ENCODE results near the gene GRIN2A. TPM values are rescaled to one million over a fixed set of nuclear protein-coding genes. Genes with fewer than 3 reads are reported as not detected.

GRIN2A gene
- total and polyA plus RNA-seq, 2 of the 8 experiments (the other 6 are each of a cell fraction or from before 2014, with no cell fraction given), result 0.18 to 1.8 TPM

DNA sequence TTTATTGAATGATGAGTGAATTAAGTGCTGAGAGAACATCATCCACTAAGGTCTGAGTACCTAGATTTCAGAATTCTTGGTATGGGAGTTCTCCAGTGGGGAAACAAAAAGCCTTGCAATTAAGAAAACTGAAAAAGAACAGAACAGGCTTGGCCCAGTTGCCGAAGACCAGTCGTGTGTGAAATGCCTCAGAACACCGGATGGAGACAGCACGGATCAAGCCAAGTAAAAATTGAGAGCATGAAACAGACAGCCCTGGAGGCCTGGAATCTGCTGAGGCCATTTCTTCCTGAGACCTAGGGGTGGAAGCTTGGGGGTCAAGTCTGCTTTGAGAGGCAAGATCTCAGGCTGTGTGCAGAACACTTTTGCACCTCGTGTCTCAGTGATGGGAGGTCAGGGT, 43.3 kb downstream of the GRIN2A start:
- Histone ChIP-seq H2BK20ac (ENCODE audit: low read length) (no peak overlapping the region), H3K18ac (ENCODE audit: extremely low read depth, low read length) (no peak overlapping the region), H3K4ac (replicated peaks; ENCODE audit: insufficient read length, low read depth, low read length) (no peak overlapping the region), H2BK120ac (replicated peaks; ENCODE audit: low read depth, low read length) (no peak overlapping the region), H3K27ac (ENCODE audit: low read depth, low read length) (no peak overlapping the region), H3K36me3 (ENCODE audit: control insufficient read depth in 2 of 4, insufficient read depth in 4 of 4, low read length in 3 of 4) (no peaks in the 10 kb centered on the region), H3K79me2 (ENCODE audit: control insufficient read depth in 1 of 2, insufficient read depth in 2 of 2, low read length in 2 of 2) (no peaks in the 10 kb centered on the region), H3K4me2 (ENCODE audit: insufficient read depth in 1 of 2, low read depth in 2 of 2, low read length in 2 of 2) (no peak overlapping the region), H3K4me1 (replicated peaks in 1 of 4; ENCODE audit: control insufficient read depth in 3 of 4, insufficient read depth in 4 of 4, low read length in 3 of 4) (no peaks in the 10 kb centered on the region), H3K9ac (replicated peaks in 1 of 4; ENCODE audit: extremely low read depth in 1 of 4, low read depth in 3 of 4, low read length in 3 of 4) (no peak overlapping the region), H4K8ac (ENCODE audit: extremely low read depth, insufficient read depth, low read length) (no peak overlapping the region), H3K23ac (ENCODE audit: insufficient read length) (no peak overlapping the region), H3K23me2 (ENCODE audit: low read depth, low read length) (0 out of 2 replicates have a peak, but pooled peaks cover 1% of the 10 kb centered on the region), H3K56ac (replicated peaks; ENCODE audit: insufficient read length, low read depth, low read length) (no peak overlapping the region), H4K91ac (replicated peaks; ENCODE audit: insufficient read length, low read length) (no peak overlapping the region), H3K79me1 (ENCODE audit: low read depth, low read length) (no peaks in the 10 kb centered on the region), H2AK5ac (ENCODE audit: low read depth, low read length) (no peak overlapping the region), H3K27me3 (replicated peaks in 1 of 4; ENCODE audit: control insufficient read depth in 3 of 4, extremely low read depth in 1 of 4, insufficient read depth in 3 of 4, low read length in 3 of 4) (no peaks in the 10 kb centered on the region), H2AFZ (ENCODE audit: low read length) (no peak overlapping the region), H2BK15ac (ENCODE audit: low read length) (no peak overlapping the region), H2BK12ac (ENCODE audit: low read depth, low read length) (no peak overlapping the region), H3K4me3 (ENCODE audit: extremely low read depth in 1 of 4, insufficient read depth in 2 of 4, low read depth in 3 of 4, low read length in 4 of 4) (no peak overlapping the region), H4K20me1 (replicated peaks in 1 of 2; ENCODE audit: control insufficient read depth in 1 of 2, insufficient read depth in 2 of 2, low read length in 2 of 2) (no peaks in the 10 kb centered on the region), H3K9me3 (ENCODE audit: insufficient read depth in 2 of 2, low read depth in 1 of 2, low read length in 1 of 2) (no peaks in the 10 kb centered on the region), H3K14ac (ENCODE audit: insufficient read length) (no peak overlapping the region), H2BK5ac (ENCODE audit: low read depth, low read length) (no peak overlapping the region), H4K5ac (ENCODE audit: insufficient read length, low read depth, low read length) (no peak overlapping the region)
- ChIA-PET POLR2A (ENCODE audit: partially characterized antibody) (no interaction called here), CTCF (ENCODE audit: partially characterized antibody) (interaction anchor here (0.7 kb wide), 1 partner anchor 360 kb away, joined by 3 read pairs; no protein-coding TSS in a partner anchor)
- FAIRE-seq (no peak), DNase-seq (ENCODE audit: low read depth in 1 of 2, low spot score in 2 of 2) (no peak)
- 97% methylated on average over 5 of the region's 5 CpGs; no CpG with 5 or more reads in 1 of the 2 experiments for WGBS, 2 experiments (ENCODE audit: extremely low coverage in 1 of 2, insufficient coverage in 1 of 2, insufficient read length in 1 of 2, insufficient replicate concordance in 2 of 2, low coverage in 1 of 2, low lambda C conversion rate in 2 of 2, missing lambda C conversion rate in 1 of 2)
- TF ChIP-seq SP2 (IDR thresholded peaks at IDR 0.05; ENCODE audit: low read length), result no peak
